HG03025 (cell line): ENCODE results near the gene MICU1.
"Not testable (repeated sequence)": the region's sequence is repeated elsewhere in the genome, so short reads cannot be mapped to it uniquely, and the experiment has no call there.

Source experiments
- ATAC-seq: cut with Tn5 transposase; IDR thresholded peaks from one replicate; pipeline ENCODE4 v1.9.1; 2021; ENCODE audit warnings: mild to moderate bottlenecking, moderate library complexity; ENCODE audit not compliant: unreplicated experiment, low FRiP score

MICU1 gene

GRCh38 chr10:72511459-72511858, 114.4 kb downstream of the MICU1 start:
- no peak for ATAC-seq

- ATAC-seq = no peak
Observed at GRCh38 chr10:72509941-72510340, 115.9 kb downstream of the MICU1 start.

GRCh38 chr10:72509206-72509799, 116.6 kb downstream of the MICU1 start:
- ATAC-seq = no peak

GRCh38 chr10:72508033-72508432, 117.8 kb downstream of the MICU1 start:
- no peak for ATAC-seq

- no peak for ATAC-seq
Observed at GRCh38 chr10:72506474-72506873, 119.4 kb downstream of the MICU1 start.

- no peak for ATAC-seq
Observed at GRCh38 chr10:72505435-72505834, 120.4 kb downstream of the MICU1 start.

- no peak for ATAC-seq
Observed at GRCh38 chr10:72503694-72504438, 122.0 kb downstream of the MICU1 start.

- ATAC-seq = no peak
Observed at GRCh38 chr10:72503241-72503640, 122.6 kb downstream of the MICU1 start.

- ATAC-seq = no peak
Observed at GRCh38 chr10:72502581-72502980, 123.3 kb downstream of the MICU1 start.

GRCh38 chr10:72499701-72500100, 126.2 kb downstream of the MICU1 start:
- no peak for ATAC-seq

GRCh38 chr10:72490951-72491350, 134.9 kb downstream of the MICU1 start:
- no peak for ATAC-seq

GRCh38 chr10:72487521-72487920, 138.4 kb downstream of the MICU1 start:
- ATAC-seq = no peak

GRCh38 chr10:72487116-72487515, 138.8 kb downstream of the MICU1 start:
- ATAC-seq = no peak

GRCh38 chr10:72485701-72486100, 140.2 kb downstream of the MICU1 start:
- no peak for ATAC-seq

GRCh38 chr10:72484521-72484920, 141.4 kb downstream of the MICU1 start:
- no peak for ATAC-seq

- ATAC-seq = no peak
Observed at GRCh38 chr10:72483471-72483870, 142.4 kb downstream of the MICU1 start.

- ATAC-seq = no peak
Observed at GRCh38 chr10:72480861-72481260, 145.0 kb downstream of the MICU1 start.

GRCh38 chr10:72477463-72477862, 148.4 kb downstream of the MICU1 start:
- no peak for ATAC-seq

GRCh38 chr10:72472306-72472705, 153.6 kb downstream of the MICU1 start:
- no peak for ATAC-seq

GRCh38 chr10:72470666-72471065, 155.2 kb downstream of the MICU1 start:
- ATAC-seq = no peak

GRCh38 chr10:72467064-72467463, 158.8 kb downstream of the MICU1 start:
- ATAC-seq = not testable (repeated sequence)

- ATAC-seq = no peak
Observed at GRCh38 chr10:72466018-72466417, 159.9 kb downstream of the MICU1 start.
